ENCODE results near the gene ZNF283. TPM values are rescaled to one million over a fixed set of nuclear protein-coding genes. Genes with fewer than 3 reads are reported as not detected.
"Not testable (repeated sequence)": the region's sequence is repeated elsewhere in the genome, so short reads cannot be mapped to it uniquely, and the experiment has no call there.

The ZNF283 gene
- total RNA-seq, 2 donors from 2014 or later, result 7.7 to 12.3 TPM

DNA sequence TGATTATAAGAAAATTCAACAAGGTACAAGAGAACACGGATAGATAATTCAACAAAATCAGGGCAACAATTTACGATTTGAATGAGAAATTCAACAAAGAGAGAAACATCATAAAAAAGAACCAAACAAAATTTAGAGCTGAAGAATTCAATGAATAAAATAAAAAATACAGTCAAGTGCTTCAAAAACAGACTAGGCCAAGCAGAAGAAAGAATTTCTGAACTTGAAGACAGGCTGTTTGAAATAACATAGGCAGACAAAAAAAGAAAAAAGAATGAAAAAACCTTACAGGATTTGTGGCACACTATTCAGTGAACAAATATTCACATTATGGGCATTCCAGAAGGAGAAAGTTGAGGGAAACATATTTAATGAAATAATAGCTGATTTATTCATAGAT is 31.1 kb downstream of the ZNF283 start:
- peaks cover 38% of the 10 kb centered on the region for H3K9me3 Mint-ChIP-seq
- ATAC-seq (replicated peaks), result no peak
- peaks cover 12% of the 10 kb centered on the region for H3K36me3 Mint-ChIP-seq (ENCODE audit: low read depth)
- no peak overlapping the region for H3K4me3 Mint-ChIP-seq
- no peaks in the 10 kb centered on the region for H3K4me1 Mint-ChIP-seq
- no peaks in the 10 kb centered on the region for H3K27me3 Mint-ChIP-seq
- H3K27ac Mint-ChIP-seq, result no peak overlapping the region

DNA sequence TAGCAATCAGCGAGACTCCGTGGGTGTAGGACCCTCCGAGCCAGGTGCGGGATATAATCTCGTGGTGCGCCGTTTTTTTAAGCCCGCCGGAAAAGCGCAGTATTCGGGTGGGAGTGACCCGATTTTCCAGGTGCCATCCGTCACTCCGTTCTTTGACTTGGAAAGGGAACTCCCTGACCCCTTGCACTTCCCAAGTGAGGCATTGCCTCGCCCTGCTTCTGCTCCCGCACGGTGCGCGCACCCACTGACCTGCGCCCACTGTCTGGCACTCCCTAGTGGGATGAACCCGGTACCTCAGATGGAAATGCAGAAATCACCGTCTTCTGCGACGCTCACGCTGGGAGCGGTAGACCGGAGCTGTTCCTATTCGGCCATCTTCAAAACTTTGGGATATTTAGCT is 39.8 kb downstream of the ZNF283 start:
- ATAC-seq (replicated peaks), result not testable (repeated sequence)

DNA sequence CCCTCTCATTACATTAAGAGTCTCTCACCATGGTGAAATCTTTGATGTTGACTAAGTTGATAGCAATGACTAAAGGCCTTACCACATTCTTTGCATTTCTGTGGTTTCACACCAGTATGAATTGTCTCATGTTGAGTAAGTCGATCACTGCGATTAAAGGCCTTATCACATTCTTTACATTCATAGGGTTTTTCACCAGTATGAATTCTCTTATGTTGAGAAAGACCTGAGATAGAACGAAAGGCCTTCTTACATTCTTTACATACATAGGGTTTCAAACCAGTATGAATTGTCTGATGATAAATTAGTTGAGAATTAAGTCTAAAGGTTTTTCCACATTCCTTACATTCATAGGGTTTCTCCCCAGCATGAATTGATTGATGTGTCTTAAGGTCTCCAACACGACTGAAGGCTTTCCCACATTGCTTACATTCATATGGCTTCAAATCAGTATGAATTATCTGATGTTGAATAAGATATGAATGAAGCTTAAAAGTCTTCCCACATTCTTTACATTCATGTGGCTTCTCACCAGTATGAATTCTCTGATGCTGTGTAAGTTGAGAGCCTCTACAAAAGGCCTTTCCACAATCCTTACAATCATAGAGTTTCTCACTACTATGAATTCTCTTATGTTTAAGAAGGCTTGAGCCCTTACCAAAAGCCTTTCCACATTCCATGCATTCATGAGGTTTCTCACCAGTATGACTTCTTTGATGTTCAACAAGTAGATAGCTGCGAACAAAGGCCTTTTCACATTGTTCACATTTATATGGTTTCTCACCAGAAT is 45.6 kb downstream of the ZNF283 start:
- Mint-ChIP-seq H3K27me3 (no peaks in the 10 kb centered on the region), H3K9me3 (peaks cover 26% of the 10 kb centered on the region), H3K36me3 (ENCODE audit: low read depth) (peaks cover 6% of the 10 kb centered on the region), H3K27ac (no peak overlapping the region), H3K4me1 (no peaks in the 10 kb centered on the region), H3K4me3 (no peak overlapping the region)
- no peak for ATAC-seq (replicated peaks)

More for the DNA sequence above, 39.8 kb downstream of the ZNF283 start:
- not testable (repeated sequence) for H3K4me3 Mint-ChIP-seq; H3K27me3 Mint-ChIP-seq; H3K27ac Mint-ChIP-seq; H3K9me3 Mint-ChIP-seq; H3K36me3 Mint-ChIP-seq (ENCODE audit: low read depth); H3K4me1 Mint-ChIP-seq

DNA sequence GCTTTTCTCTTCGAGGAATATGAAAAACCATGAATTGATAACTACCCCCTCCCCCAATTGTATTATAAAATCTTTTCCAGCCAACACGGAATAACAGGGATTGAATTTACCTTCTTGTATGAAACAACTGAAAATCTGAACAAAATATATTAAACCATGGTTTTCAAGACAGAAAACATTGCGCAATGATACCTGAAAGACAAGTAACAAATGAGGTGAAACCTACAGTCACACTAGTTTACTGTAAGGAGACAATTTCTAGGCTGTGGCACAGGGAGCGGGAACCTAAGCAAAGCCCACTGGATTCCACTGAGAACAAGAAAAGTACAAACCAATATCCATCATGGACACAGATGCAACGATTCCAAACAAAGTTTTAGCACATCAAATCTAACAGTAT is 53.4 kb downstream of the ZNF283 start:
- H3K27ac Mint-ChIP-seq, result no peak overlapping the region
- peaks cover 36% of the 10 kb centered on the region for H3K9me3 Mint-ChIP-seq
- H3K4me1 Mint-ChIP-seq, result no peaks in the 10 kb centered on the region
- no peak for ATAC-seq (replicated peaks)
- no peak overlapping the region for H3K4me3 Mint-ChIP-seq
- no peaks in the 10 kb centered on the region for H3K27me3 Mint-ChIP-seq
- peaks cover 30% of the 10 kb centered on the region for H3K36me3 Mint-ChIP-seq (ENCODE audit: low read depth)

GRCh38 chr19:43883864-43884263 is 56.7 kb downstream of the ZNF283 start, which contains the start of gene ZNF404:
Gene ZNF404 (minus strand): TSS chr19:43883964.
- H3K36me3 Mint-ChIP-seq (ENCODE audit: low read depth), result peaks cover 24% of the 10 kb centered on the region
- no peak for ATAC-seq (replicated peaks)
- peaks cover 30% of the 10 kb centered on the region for H3K9me3 Mint-ChIP-seq
- H3K27ac Mint-ChIP-seq, result no peak within 1 kb of the TSS
- no peak within 1 kb of the TSS for H3K4me3 Mint-ChIP-seq
- H3K4me1 Mint-ChIP-seq, result no peaks in the 10 kb centered on the region
- H3K27me3 Mint-ChIP-seq, result no peaks in the 10 kb centered on the region

DNA sequence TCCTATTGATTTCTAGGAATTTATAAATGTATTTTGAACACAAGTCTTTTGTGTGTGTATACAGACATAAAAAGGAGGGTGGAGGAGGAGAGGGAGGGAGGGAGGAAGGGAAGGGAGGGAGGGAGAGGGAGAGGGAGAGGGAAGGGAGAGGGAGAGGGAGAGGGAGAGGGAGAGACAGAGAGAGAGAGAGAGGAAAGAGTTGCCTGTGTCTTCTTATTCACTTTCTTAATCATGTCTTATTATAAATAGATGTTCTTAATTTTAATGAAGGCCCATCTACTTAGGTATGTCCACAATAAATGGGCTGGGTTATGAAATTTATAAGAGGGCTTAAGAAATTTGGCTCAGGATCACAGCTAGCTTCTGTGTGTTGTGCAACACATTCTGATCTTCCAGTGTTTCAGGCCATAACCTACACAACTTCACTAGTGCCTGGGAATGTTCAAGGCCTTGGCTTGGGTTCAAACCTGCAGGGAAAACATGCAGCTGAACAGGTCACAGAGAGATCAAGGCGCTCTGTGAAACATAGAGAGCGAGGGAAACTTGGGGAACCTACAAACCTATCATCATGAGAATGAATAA is 68.7 kb downstream of the ZNF283 start:
- H3K36me3 Mint-ChIP-seq (ENCODE audit: low read depth), result peaks cover 5% of the 10 kb centered on the region
- H3K27me3 Mint-ChIP-seq, result no peaks in the 10 kb centered on the region
- ATAC-seq (replicated peaks), result no peak
- peaks cover 4% of the 10 kb centered on the region for H3K4me1 Mint-ChIP-seq
- peaks cover 27% of the 10 kb centered on the region for H3K9me3 Mint-ChIP-seq
- no peak overlapping the region for H3K4me3 Mint-ChIP-seq
- no peak overlapping the region for H3K27ac Mint-ChIP-seq

Other genes with a start within 250 kb of the ZNF283 start
- 10 to 100 TPM; 18.3 to 22.1 TPM for gene IRGQ, start 231.2 kb upstream of the ZNF283 start, total RNA-seq
- gene ZNF576, start 230.7 kb upstream of the ZNF283 start, total RNA-seq, result 10 to 100 TPM; 17.8 to 23.3 TPM
- 1 to 10 TPM in 1 of 2 donors, under 1 TPM in 1; 0.74 to 1.4 TPM for gene SRRM5, start 215.2 kb upstream of the ZNF283 start, total RNA-seq
- gene ZNF428, start 207.7 kb upstream of the ZNF283 start, total RNA-seq, result 10 to 100 TPM; 12.9 to 27.6 TPM
- under 1 TPM; 0.22 to 0.61 TPM for gene CADM4, start 187.5 kb upstream of the ZNF283 start, total RNA-seq
- 10 to 100 TPM; 11.2 to 52.5 TPM for gene PLAUR, start 157.2 kb upstream of the ZNF283 start, total RNA-seq
- gene IRGC, start 111.2 kb upstream of the ZNF283 start, total RNA-seq, result not detected
- gene SMG9, start 72.4 kb upstream of the ZNF283 start, total RNA-seq, result 100 to 1,000 TPM in 1 of 2 donors, 10 to 100 TPM in 1; 70.4 to 109 TPM
- gene KCNN4, start 46.3 kb upstream of the ZNF283 start, total RNA-seq, result 100 to 1,000 TPM; 116 to 385 TPM
- gene LYPD5, start 24.9 kb upstream of the ZNF283 start, total RNA-seq, result 1 to 10 TPM in 1 of 2 donors, under 1 TPM in 1; 0.73 to 6.6 TPM
- 1 to 10 TPM; 1.5 to 2.1 TPM for gene ZNF404, start 56.6 kb downstream of the ZNF283 start, total RNA-seq
- 10 to 100 TPM; 10.7 to 17.8 TPM for gene ZNF45, start 108.0 kb downstream of the ZNF283 start, total RNA-seq
- 1 to 10 TPM; 1.2 to 4.2 TPM for gene ZNF221, start 123.9 kb downstream of the ZNF283 start, total RNA-seq
- 1 to 10 TPM; 3.6 to 9.7 TPM for gene ZNF155, start 156.9 kb downstream of the ZNF283 start, total RNA-seq
- 1 to 10 TPM; 4.5 to 5.0 TPM for gene ZNF230, start 175.6 kb downstream of the ZNF283 start, total RNA-seq
- 1 to 10 TPM; 1.6 to 3.6 TPM for gene ZNF222, start 198.1 kb downstream of the ZNF283 start, total RNA-seq
- 1 to 10 TPM in 1 of 2 donors, not detected in 1; 2.5 TPM for gene ZNF223, start 224.7 kb downstream of the ZNF283 start, total RNA-seq
- gene ZNF284, start 244.8 kb downstream of the ZNF283 start, total RNA-seq, result 1 to 10 TPM; 1.2 to 3.6 TPM